GM10248 (cell line): ENCODE results near the gene SDK2.
"Not testable (repeated sequence)": the region's sequence is repeated elsewhere in the genome, so short reads cannot be mapped to it uniquely, and the experiment has no call there.

ENCODE experiments used
- CTCF ChIA-PET: fragments of 300-600 bp; sonication (Branson Sonifier 250); formaldehyde crosslinking; extraction: SDS; loops from one replicate; lab custom pipeline; 2021; ENCODE audit warnings: antibody characterized with exemption; lab: Yijun Ruan, JAX
- POLR2A ChIA-PET: fragments of 350-650 bp; sonication (Branson Sonifier 250); formaldehyde crosslinking; extraction: SDS; loops from one replicate; lab custom pipeline; 2020; ENCODE audit warnings: antibody characterized with exemption; lab: Yijun Ruan, JAX
- DNase-seq: peaks from one replicate; pipeline ENCODE4 v3.0.0; 2012; ENCODE audit errors: extremely low spot score
- TF ChIP-seq, protein P1 (sequence below): IDR thresholded peaks from 2 replicates; pipeline ENCODE4 v1.5.1; 2012; ENCODE audit warnings: mild to moderate bottlenecking, low read depth; ENCODE audit errors: extremely low read depth, missing control alignments, control extremely low read depth

The SDK2 gene

DNA sequence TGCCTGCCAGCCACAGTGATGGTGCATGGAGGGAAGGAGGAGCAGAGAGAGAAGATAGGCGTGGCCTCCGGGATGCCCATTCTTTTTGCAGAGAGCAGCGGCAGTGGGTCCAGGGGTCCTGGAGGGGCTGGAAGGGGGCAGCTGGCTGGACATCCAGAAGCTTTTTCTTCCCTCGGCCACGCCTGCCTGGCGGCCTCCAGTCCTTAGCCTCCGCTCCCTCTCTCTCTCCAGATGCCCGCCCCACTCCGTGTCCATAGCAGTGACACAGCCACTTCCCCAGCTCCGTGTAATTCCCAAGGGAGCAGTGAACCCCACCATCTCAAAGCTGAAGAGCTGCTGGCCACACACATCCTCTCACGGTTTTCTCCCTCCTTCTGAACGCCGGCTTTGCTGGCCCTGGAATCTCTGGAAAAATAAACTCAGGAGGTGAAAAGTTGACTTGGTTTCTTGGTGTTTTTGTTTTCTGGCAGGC is 306.2 kb downstream of the SDK2 start:
- TF ChIP-seq, protein P1, sequence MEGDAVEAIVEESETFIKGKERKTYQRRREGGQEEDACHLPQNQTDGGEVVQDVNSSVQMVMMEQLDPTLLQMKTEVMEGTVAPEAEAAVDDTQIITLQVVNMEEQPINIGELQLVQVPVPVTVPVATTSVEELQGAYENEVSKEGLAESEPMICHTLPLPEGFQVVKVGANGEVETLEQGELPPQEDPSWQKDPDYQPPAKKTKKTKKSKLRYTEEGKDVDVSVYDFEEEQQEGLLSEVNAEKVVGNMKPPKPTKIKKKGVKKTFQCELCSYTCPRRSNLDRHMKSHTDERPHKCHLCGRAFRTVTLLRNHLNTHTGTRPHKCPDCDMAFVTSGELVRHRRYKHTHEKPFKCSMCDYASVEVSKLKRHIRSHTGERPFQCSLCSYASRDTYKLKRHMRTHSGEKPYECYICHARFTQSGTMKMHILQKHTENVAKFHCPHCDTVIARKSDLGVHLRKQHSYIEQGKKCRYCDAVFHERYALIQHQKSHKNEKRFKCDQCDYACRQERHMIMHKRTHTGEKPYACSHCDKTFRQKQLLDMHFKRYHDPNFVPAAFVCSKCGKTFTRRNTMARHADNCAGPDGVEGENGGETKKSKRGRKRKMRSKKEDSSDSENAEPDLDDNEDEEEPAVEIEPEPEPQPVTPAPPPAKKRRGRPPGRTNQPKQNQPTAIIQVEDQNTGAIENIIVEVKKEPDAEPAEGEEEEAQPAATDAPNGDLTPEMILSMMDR = no peak

DNA sequence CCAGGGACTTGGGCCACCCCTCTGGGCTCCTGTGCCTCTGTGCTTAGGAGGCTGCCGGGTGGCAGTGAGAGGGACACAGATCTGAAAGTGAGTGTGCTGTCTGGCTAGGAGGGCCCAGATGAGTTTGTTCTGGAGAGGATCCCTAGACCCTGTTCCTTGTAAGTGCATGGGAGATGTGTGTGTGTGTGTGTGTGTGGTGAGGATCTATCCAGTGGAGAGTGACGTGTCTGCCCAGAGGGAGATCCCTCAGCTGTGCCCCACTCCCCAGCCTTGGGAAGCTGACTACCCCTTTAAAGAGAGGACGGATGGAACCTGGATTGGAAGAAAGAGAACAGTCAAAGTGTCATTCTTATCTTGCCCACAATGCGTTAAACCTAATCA is 306.9 kb downstream of the SDK2 start:
- ChIA-PET CTCF (no interaction called here), POLR2A (no interaction called here)

More for the DNA sequence above, 306.2 kb downstream of the SDK2 start:
- ChIA-PET CTCF (no interaction called here), POLR2A (no interaction called here)
- DNase-seq = no peak

DNA sequence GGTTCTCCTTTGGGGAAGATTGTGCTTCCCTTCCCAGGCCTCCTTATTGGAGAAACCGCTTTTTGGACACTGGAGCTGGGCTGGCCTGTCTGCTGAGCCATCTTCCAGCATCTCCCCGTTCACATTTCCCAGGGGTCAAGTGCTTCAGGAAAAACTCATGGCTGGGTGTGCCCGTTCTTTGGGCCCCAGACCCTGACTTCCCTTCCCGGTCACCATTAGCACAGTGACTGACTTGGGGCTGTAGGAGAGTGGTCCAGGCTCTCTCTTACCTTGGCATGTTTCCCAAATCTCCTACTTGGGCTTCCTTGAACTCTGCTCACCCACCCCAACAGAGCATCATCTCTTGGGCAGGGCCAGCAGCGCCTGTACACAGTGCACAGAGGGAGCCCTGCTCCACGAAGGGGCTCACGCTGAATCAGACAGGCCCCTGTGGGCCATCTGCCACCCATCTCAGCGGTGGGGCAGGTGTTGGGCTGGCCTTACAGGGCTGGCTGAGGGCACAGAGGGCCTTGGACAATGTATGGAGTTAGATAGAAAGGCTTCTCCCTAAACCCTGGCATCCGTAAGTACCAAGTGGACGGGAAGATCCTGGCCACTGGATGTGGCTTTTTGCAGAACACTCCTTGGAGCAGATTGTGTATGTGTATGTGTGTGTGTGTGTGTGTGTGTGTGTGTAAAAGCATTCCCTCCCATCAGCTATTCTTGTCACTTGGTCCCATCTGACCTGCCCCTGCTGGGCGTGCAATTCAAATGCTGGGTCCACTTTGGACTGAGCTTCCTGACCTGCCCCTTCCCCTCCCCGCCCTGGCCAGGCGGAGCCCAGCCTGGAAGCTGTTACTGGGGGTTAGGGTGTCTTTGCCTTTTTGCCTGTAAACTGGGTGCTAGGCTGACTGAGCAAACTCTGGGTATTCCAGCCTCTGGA is 307.6 kb downstream of the SDK2 start:
- no peak for DNase-seq
- POLR2A ChIA-PET = no interaction called here
- TF ChIP-seq, protein P1 = no peak
- CTCF ChIA-PET = no interaction called here

More for the DNA sequence above, 306.9 kb downstream of the SDK2 start:
- no peak for DNase-seq
- TF ChIP-seq, protein P1 = no peak

DNA sequence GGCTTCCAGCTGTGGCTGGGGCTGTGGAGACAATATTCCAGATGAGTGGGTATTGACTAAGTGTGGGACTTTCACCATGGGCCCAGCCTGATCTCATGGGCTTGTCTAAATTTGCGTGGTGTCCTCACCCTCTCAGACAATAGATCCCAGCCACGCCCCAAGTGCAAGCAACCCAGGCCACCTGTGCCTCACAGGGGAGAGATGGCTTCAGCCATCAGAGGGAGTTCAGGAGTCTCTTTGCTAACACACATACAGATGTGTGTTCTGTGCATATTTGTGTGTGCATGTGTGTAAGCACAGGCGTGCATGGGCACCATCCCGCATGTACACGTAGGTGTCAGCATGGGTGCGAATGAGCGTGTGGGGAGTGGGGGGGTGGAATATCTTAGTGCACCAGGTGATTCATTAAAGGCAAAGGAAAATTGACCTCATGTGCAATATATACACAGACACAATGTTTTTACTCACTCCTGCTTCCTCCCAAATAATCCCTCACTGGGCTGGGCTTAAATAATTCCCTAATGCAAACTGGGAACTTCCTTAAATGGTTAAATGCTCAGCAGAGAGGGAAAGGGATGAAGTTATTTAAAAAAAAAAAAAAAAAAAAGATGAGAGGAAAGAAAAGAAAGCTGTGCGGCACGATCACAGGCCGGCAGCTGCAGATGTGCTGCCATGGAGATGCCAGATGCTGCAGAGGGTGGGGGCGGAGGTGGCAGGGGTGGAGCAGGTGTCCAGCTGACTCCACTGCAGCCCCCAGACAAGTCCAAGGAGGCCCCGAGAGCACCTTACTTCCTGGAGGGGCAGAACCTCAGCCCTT is 308.4 kb downstream of the SDK2 start:
- ChIA-PET CTCF (no interaction called here), POLR2A (no interaction called here)
- DNase-seq = no peak
- TF ChIP-seq, protein P1 = no peak

DNA sequence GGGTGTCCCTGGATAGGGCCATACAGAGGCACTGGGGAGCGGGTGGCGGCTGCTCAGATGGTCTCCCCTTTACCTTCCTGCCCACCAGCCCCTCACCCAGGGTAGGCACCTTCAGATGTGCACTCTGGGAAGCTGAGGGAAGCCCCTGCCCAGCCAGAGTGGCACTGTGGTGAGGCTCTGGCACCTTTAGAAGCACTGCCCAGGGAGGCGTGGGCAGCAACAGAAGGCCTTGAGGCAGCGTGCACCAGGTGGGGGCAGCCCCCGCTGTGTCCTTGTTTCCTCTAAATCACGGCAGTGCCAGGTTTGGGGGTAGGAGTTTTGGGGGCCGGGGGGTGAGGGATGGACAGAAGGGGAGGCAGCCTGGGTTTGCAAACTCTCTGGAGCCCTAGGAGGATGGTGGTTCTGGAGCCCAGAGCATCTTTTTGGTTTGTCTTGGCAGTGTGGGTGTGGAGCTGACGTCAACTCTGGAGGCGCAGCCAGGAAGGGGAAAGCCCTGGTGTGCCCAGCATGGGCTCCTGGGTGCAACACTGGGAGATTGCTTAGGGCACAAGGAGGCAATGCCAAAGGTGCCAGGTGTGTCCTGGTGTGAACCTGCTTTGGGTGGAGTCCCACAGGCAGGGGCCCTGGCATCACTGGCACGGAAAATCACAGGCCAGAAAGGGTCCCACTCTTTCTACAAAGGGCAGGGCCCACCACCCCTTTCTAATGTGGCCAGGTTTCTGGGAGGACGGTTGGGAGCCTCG is 309.3 kb downstream of the SDK2 start:
- ChIA-PET POLR2A (no interaction called here), CTCF (no interaction called here)
- TF ChIP-seq, protein P1 = no peak
- no peak for DNase-seq

DNA sequence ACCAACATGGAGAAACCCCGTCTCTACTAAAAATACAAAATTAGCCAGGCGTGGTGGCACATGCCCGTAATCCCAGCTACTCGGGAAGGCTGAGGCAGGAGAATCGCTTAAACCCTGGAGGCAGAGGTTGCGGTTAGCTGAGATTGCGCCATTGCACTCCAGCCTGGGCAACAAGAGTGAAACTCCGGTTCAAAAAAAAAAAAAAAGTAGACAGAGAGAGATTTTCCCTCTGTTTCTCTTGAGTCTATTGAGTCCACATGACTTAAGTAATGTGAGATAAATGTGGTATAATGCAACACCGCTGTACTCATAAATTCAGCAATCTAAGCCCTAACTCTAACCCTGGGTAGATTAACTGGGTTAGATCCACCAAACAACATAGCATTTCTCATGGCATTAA is 310.8 kb downstream of the SDK2 start:
- CTCF ChIA-PET, DNase-seq, POLR2A ChIA-PET: not testable (repeated sequence)
